ENCODE measurements around the gene CCHCR1.

CCHCR1 gene

DNA sequence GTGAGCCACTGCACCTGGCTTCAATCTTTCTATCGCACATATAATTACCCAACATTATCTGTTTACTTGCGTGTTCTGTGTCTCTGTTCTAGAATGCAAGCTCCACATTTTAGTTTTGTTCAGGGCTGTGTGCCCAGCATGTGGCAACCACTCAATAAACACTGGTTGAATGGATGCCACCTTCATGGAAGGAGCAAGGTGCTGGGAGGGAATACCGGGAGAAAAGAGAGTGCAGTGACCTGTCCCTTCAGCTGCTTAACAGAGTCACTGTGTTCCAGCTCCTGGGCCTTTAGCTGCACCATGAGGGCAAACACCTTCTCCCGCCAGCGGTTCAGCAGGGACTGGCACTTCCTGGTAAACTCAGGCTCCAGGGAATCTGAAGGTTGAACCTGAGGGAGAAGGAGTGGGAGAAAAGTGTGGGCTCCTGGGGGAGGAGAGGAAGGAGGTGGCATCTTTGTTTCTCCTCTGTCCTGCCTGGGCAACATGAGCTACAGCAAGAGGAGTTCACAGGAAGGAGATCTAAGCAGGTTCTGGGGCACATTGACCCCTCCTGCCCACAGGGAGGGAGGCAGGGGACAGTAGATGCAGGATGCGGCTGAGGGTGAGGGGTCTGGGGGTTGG, 7.7 kb downstream of the CCHCR1 start:
- peak overlapping the region; percentile 15; the same call in 1 of the 2 replicates for H3K27ac ChIP-seq
- ChIA-PET CTCF (interaction anchor here (1.1 kb wide), 1 partner anchor 216 kb away, joined by 3 read pairs; no protein-coding TSS in a partner anchor), POLR2A (ENCODE audit: low non-redundant PET) (no interaction called here)
- DNase-seq (ENCODE audit: low spot score), result no peak
- TF ChIP-seq CTCF (conservative IDR thresholded peaks at IDR 0.05; ENCODE audit: low read depth), result no peak

GRCh38 chr6:31145386-31145785, 12.2 kb downstream of the CCHCR1 start:
- POLR2A ChIA-PET (ENCODE audit: low non-redundant PET), result no interaction called here
- no peak overlapping the region for H3K27ac ChIP-seq
- DNase-seq (ENCODE audit: low spot score), result no peak
- TF ChIP-seq CTCF (conservative IDR thresholded peaks at IDR 0.05; ENCODE audit: low read depth), result no peak
- CTCF ChIA-PET, result interaction anchor here (0.6 kb wide), 2 partner anchors 49 to 144 kb away, joined by 3 to 5 read pairs; no protein-coding TSS in a partner anchor

DNA sequence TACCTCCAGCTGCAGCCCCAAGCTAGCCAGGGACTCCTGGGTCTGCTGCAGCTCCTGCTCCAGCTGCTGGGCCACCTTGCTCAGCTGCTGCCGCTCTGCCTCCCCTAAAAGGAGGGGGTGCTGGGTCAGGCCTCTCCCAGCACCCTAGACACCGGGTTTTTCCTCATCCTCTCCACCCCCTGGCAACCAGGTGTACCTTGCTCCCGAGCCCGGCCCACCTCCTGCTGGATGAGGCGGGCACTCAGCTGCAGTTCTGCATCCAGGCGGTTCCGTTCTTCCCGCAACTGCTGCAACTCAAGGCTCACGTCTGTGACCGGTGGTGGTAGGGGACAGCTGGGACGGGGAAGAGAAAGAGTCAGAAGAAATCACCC, 12.6 kb downstream of the CCHCR1 start:
- no peak overlapping the region; the same call in 1 of the 2 replicates for H3K27ac ChIP-seq
- ChIA-PET CTCF (interaction anchor here (0.6 kb wide), 1 partner anchor 144 kb away, joined by 3 read pairs; no protein-coding TSS in a partner anchor), POLR2A (ENCODE audit: low non-redundant PET) (no interaction called here)
- DNase-seq (ENCODE audit: low spot score), result no peak
- TF ChIP-seq CTCF (conservative IDR thresholded peaks at IDR 0.05; ENCODE audit: low read depth), result no peak

- CTCF ChIA-PET, result no interaction called here
- POLR2A ChIA-PET (ENCODE audit: low non-redundant PET), result no interaction called here
- no peak for TF ChIP-seq CTCF (conservative IDR thresholded peaks at IDR 0.05; ENCODE audit: low read depth)
- no peak for DNase-seq (ENCODE audit: low spot score)
- peak overlapping the region; percentile 63 for H3K27ac ChIP-seq
Observed at GRCh38 chr6:31144296-31144969, 13.2 kb downstream of the CCHCR1 start.

DNA sequence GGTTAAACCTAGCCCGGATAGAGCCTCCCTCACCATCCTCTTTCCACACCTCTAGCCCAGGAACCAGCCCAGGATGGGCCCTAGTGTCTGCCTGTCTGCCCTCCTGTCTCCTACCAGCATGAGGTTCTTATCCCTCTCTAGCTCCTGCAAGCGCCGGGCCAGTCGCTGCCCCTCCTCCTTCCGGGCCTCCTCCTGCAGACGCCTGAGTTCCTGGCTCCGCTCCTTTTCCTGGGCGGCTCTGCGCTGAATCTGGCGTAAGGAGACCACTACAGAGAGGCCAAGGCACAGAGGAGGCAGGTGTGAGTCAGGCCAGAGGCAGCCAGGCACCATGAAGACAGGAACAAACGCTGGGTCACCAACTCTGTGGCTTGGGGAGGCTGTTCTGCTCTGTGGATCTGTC, 14.5 kb downstream of the CCHCR1 start:
- POLR2A ChIA-PET (ENCODE audit: low non-redundant PET), result no interaction called here
- CTCF ChIA-PET, result no interaction called here
- H3K27ac ChIP-seq, result peak overlapping the region; percentile 63
- DNase-seq (ENCODE audit: low spot score), result no peak
- no peak for TF ChIP-seq CTCF (conservative IDR thresholded peaks at IDR 0.05; ENCODE audit: low read depth)

- H3K27ac ChIP-seq, result peak overlapping the region; percentile 63
- no peak for TF ChIP-seq CTCF (conservative IDR thresholded peaks at IDR 0.05; ENCODE audit: low read depth)
- no peak for DNase-seq (ENCODE audit: low spot score)
- ChIA-PET POLR2A (ENCODE audit: low non-redundant PET) (no interaction called here), CTCF (interaction anchor here (0.6 kb wide), 1 partner anchor 133 kb away, joined by 3 read pairs; no protein-coding TSS in a partner anchor)
Observed at GRCh38 chr6:31142361-31142761, 15.2 kb downstream of the CCHCR1 start.
